Activated CD4-positive, alpha-beta T cell treated with anti-CD3 and anti-CD28 coated beads for 4 hours (primary cell): ENCODE data around the gene RASGRP4.
"Not testable (repeated sequence)": the region's sequence is repeated elsewhere in the genome, so short reads cannot be mapped to it uniquely, and the experiment has no call there.

ENCODE experiments used
- DNase-seq, 2 donors: peaks; one replicate each; pipeline ENCODE4 v3.0.0-alpha.2; 2020

RASGRP4 gene

GRCh38 chr19:38412491-38412890 is 13.5 kb downstream of the RASGRP4 start:
- DNase-seq: no peak

DNA sequence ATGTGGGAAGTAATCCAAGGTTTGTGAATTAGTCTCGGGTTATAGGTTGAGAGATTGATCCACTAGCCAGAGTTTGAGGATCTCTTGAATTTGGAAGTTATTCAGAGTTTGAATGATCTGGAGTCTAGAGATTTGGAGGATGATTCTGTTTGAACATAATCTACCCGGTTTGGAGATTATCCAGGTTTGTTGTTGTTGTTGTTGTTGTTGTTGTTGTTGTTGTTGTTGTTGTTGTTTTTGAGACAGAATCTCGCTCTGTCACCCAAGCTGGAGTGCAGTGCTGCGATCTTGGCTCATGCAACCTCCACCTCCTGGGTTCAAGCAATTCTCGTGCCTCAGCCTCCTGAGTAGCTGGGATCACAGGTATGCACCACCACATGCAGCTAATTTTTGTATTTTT is 14.1 kb downstream of the RASGRP4 start:
- not testable (repeated sequence) for DNase-seq

DNA sequence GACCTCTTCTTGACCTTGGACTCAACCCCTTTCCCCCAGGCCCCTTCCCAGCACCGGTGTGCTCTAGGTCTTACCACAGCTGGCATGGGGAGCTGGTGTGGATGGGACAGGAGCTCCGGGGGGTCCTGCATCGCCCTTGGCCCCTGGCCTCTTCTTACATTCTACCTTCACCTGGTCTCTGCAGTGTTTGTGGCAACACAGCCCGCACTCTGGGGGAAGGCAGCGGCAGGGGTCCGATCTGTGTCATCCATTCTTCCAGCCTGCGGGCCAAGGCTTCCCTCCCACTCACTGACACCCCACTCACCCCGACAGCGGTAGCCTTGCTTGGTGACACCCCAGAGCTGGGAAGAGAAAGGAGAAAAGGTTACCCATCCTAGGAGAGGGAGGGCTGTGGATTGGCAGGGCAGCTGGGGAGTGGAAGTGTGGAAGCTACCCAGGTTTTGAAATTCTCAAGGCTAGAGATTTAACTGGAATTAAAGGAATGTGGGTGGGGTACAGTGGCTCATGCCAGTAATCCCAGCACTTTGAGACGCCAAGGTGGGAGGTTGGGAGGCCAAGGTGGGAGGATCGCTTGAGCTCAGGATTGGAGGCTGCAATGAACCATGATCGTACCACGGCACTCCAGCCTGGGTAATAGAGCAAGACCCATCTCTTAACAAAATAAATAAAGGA is 14.8 kb downstream of the RASGRP4 start:
- no peak for DNase-seq

GRCh38 chr19:38410407-38410806 is 15.6 kb downstream of the RASGRP4 start:
- not testable (repeated sequence) for DNase-seq

DNA sequence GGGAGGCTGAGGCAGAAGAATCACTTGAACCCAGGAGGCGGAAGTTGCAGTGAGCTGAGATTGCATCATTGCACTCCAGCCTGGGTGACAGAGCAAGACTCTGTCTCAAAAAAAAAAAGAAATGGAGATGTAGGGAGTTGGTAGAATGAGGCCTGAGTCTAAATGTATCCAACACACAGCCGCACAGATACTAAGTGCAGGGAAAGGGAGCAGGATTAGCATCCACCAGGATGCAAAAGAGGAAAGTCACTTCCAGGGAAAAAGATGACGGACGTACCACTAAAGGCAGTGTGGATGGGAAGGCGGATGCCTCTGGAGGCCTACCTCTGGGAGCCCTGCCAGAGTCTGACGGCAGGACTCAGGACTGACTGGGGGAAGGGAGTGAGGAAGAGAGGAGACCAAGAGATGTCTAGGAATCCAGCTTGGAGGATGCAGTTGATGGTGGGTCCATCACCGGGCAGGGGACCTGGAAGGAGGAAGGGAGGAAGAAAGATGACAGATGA is 16.3 kb downstream of the RASGRP4 start:
- DNase-seq: no peak

DNA sequence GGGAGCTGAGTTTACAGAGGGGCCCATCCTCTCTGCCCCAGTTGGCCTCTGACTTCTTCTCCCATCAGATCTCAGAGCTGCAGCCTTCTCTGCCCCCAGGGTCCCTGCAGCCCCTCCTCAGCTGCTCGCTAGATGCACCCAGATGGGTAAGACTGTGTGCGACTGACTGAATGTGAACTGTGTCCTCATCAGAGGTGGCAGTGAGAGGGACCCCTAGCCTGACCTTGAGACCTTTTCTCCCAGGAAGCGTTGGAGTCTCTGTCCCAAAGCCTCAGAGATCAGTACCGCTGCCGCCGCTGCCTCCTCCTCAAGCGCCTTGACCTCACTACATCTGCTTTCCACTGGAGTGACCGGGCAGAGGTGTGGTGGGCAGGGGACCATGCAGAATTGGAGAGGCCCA is 20.7 kb downstream of the RASGRP4 start:
- no peak for DNase-seq

- no peak for DNase-seq
Observed at GRCh38 chr19:38404858-38405257, 21.2 kb downstream of the RASGRP4 start.

- peak; percentile 97 to 98 for DNase-seq
Observed at GRCh38 chr19:38402967-38403674, 22.9 kb downstream of the RASGRP4 start, which contains the start of gene FAM98C. Gene FAM98C (plus strand): TSS chr19:38403093. CDS start chr19:38403154, 61 bp downstream.

- no peak for DNase-seq
Observed at GRCh38 chr19:38402623-38402966, 23.4 kb downstream of the RASGRP4 start.

GRCh38 chr19:38401148-38401547 is 24.9 kb downstream of the RASGRP4 start:
- no peak for DNase-seq

DNA sequence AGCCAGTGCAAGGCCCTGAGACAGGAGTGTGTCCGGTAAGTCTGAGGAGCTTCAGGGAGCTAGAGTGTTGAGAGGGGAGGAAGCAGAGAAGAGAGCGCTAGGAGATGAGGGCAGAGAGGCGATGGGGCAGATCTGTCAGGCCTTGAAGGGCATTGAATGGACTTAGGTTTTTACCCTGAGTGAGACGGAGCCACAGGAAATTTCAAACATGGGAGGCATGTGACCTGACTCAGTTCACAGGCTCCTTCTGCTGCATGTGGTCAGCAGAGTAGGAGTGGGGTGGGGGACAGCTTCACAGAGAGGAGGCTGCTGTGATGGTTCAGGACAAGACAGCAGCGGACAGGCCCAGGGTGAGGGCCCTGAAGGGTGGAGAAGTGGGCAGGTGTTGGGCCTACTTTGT is 25.7 kb downstream of the RASGRP4 start:
- no peak for DNase-seq

DNA sequence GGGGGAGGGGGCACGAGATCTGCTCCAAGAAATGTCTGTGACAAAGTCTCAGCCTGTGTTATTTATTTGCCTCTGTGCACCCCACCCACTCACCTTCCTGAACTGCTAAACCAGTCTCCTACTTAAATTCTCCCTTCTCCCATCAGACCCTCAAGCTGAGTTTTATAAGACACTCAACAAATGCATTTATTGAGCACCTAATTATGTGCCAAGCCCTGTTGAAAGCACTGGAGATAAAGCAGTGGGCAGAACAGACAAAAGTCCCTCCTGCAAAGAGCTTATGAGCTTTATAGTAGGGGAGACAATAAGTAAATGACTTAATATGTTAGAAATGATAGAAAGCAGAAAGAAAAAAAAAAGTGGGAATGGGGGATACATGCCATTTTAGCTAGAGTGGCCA is 26.5 kb downstream of the RASGRP4 start:
- DNase-seq: no peak

DNA sequence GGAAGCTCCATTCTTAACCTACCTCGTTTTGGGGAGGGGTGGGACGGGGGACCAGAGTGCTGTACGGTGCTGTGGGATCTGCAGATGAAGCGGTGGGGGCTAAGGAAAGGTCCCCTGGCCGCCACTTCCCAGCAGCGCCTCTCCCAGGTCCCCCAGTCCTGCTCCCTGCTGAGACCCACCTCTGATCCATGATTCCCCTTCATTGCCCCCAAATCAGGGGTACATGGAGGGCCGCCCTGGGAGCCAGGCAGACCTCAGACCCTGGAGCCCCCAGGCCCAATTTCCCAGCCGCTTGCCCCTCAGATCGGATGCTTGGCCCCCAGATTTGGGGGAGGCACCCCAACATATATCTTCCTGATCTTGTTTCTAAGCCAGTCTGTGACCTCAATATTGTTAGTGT is 26.9 kb downstream of the RASGRP4 start:
- no peak for DNase-seq

GRCh38 chr19:38395381-38396114 is 30.5 kb downstream of the RASGRP4 start:
- DNase-seq: peak in 1 of 2 donors; percentile 47

GRCh38 chr19:38394488-38394887 is 31.5 kb downstream of the RASGRP4 start:
- peak; percentile 58 to 66 for DNase-seq

DNA sequence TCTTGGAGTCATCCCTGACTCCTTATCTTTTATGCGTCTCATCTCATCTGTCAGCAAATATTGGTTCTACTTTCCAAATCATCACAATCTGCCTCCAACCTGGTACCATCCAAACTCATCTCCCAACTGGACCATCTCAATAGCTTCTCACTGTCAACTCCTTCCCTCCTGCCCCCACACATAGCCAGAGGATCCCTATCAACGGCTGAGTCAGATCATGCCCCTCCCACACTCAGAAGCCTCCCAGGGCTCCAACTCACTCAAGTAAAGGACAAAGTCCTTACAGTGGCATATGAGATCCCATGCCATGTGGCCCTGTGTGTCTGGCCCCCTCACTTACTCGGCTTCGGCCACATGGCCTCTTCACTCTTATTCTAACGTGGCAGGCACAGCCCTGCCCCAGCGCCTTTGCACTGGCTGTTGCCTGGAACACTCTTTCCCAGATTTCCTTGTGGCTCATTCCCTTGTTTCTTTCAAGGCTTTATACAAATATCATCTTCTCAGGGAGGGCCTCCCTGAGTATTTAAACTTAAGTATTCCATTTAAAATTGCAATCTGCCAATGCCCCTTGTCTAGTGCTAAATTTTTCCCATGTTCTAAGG is 33.2 kb downstream of the RASGRP4 start:
- no peak for DNase-seq

DNA sequence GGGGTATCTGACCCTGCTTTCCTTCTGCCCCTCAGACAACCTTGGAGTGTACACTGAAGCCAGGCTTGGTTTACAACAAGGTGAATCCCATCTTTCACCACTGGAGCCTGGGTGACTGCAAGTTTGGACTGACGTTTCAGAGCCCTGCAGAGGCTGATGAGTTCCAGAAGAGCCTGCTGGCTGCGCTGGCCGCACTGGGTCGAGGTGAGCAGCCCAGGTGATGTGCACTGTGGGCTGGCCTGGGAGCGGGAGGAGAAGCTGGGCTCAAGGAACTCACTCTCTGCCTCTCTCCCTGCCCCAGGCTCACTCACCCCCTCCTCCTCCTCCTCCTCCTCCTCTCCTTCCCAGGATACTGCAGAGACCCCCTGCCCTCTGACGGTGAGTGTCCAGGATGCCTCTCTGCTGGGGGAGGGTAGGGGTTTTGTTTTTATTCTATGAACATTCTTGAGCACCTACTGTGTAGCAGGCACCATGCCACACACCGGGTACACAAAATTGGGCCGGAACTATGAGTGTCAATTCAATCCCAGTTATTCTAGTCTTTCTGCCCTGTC is 34.0 kb downstream of the RASGRP4 start:
- DNase-seq: no peak

DNA sequence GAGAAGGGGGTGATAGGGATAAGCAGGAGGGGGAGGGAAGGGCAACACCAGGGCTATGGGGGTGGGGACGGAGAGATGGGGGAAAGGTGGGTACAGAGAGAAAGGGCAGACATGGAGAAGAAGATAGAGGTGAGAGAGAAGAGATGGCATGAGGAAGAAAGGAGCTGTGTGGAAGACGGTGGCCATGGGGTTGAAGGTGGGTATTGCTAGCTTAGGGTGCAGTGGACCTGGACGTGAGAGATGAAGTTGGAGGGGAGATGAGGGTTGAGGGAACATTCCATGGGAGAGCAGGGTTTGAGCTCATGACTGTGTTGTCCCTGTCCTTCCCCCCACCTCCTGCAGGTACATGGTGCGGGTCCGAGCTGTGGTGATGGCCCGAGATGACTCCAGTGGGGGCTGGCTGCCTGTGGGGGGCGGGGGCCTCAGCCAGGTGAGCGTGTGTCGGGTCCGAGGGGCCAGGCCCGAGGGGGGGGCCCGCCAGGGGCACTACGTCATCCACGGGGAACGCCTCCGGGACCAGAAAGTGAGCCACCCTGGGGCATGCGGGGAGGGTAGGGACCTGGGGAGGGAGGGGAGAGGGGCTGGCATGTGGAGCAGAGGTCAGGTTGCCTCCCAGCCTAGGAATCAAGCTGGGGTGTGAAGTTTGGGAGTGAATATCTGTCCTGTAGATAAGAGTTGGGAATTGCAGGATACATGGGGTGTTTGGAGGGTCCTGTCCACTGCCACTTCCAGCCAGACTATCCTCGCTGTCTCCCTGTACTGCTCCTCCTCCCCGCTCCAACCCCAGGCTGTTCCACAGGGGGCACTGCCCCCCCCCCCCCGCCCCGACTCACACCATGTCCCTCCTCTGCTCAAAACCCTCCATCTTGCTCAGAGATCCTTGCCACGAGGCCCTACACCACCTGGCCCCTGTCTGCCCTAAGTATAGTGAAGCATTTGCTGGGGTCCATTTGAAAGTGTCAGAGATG is 35.8 kb downstream of the RASGRP4 start:
- no peak for DNase-seq

DNA sequence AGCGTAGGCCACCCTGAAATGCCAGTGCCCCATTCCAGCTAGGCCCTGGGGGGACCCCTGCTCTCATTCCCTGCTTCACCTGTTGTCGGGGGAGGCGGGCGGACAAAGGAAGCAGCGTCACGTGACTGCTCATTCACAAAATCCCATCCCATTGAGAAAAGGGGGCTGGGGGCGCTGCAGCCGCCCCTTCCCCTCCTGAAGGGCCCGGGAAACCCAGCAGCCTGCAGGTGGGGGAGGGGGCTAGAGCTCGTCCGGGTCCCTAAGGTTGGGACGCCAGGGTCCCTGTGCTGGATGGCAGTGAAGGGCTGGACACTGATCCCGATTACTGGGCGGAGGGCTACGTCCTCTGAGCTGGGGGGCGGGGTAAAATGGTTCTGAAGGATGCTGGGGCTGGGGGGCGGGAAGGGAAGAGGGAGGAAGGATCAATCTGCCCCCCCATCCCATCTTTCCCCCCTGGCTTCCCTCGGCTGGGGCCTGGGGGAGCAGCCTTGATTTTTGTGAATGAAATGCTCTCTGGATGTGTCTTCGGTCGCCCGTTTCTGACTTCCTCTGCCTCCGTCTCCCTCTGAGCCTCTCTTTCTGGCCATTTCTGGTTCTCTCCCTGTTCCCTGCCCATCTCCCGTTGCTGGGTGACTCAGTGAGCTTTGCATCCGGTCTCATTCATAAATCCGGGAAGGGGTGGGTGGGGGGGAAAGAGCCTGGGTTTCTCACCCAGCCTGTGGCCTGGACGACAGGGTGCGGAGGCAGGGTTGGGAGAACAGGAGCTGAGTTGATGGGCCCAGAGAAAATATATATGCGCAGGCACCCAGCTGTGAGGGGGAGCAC is 36.7 kb downstream of the RASGRP4 start:
- no peak for DNase-seq

- no peak for DNase-seq
Observed at GRCh38 chr19:38388349-38389100, 37.5 kb downstream of the RASGRP4 start, which contains the start of gene SPRED3. Gene SPRED3 (plus strand): TSS chr19:38388697. CDS start chr19:38390303, 1,606 bp downstream.
